ENCODE results near the gene PADI2.

PADI2 gene

DNA sequence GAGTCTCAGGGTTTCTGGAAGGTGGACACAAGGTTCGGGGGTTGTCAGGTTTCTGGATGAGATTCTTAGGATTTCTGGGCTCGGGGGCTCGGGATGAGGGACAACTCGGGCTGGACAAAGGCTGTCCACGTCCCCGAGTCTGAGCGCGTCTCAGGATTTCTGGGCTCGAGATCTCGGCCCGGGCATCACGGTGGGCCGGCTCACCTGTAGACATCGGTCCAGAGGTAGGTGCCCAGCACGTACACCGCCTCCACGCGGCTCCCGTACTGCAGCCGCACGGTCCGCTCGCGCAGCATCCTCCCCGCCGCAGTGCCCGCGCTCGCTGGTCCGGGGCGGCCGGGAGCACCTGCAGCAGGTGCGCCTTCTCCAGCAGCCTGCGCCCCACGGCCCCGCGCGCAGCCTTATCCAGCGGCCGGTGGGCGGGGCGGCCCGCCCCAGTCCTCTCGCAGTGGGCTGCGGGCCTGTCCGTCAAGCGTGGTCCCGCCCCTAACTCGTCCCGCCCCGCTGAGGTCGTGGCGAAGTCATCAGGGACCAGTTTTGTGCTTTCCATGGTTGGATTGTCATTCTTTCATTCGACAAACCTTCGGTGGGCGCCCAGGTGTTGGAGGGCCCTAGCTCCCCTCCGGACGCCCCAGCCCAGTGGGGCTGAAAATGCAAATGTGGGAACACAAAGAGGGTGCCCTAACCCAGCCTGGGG, at the start of gene PADI2:
Gene PADI2, minus strand, starts transcription at position 376 of the 697 bp plus-strand sequence. Its CDS starts 80 bp downstream, at position 296.
- no peaks in the 10 kb centered on the region for H3K36me3 Mint-ChIP-seq
- no peak within 1 kb of the TSS for H3K27ac Mint-ChIP-seq
- H3K4me1 Mint-ChIP-seq: peaks cover 4% of the 10 kb centered on the region
- peaks cover 26% of the 10 kb centered on the region for H3K27me3 Mint-ChIP-seq
- H3K9me3 Mint-ChIP-seq: no peaks in the 10 kb centered on the region
- H3K4me3 Mint-ChIP-seq: no peak within 1 kb of the TSS

DNA sequence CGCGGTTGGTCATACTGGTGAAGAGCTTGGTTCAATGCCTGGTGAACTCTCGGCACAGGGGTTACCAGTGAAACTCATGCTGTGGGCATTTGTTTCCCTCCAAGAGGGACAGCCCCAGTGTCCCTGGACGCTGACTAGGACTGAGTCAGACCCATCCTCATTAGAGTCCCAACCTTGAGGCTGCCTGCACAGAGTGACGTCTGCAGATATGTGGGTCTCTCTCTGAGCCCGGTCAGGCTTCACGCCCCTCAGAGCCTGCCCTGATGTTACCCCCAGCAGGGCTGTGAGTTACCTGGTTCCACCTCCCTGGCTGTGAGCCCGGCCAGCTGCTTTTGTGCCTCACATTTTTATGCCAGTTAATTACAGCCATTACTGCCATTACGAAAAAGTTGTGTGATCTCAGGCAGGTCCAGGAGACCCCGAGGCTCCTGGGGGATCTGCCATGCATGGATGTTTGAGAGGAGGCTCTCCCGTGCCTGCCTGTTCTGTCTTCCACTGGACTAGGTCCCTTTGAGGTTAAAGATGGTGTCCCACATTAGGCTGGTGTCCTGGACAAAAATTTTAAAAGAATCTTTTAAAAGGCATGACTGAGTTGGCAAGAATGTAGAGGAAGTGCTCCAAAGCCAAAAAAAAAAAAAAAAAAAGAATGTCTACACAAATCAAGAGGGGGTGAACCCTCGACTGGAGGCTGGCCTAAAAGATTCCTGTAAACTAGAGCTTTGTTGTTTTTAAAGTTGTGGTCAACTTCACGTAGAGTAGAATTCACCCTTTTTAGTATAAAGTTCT, 49.0 kb upstream of the PADI2 start:
- H3K27ac Mint-ChIP-seq: no peak overlapping the region
- H3K9me3 Mint-ChIP-seq: no peaks in the 10 kb centered on the region
- no peaks in the 10 kb centered on the region for H3K36me3 Mint-ChIP-seq
- H3K27me3 Mint-ChIP-seq: peaks cover 1% of the 10 kb centered on the region
- H3K4me1 Mint-ChIP-seq: no peaks in the 10 kb centered on the region
- no peak overlapping the region for H3K4me3 Mint-ChIP-seq

DNA sequence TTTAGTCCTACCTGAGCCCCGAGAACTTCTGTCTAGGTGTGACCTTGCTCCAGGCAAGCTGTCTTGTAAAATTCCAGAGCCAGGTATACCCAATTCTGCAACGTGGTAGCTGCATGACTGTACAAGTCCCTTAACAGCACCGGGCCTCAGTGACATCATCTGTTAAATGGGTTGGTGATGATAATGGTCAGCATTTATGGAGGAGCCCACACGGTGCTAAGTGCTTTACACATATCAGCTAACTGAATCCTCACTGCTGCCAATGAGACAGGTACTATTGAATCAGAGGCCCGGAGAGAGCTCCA, 48.5 kb upstream of the PADI2 start:
- Mint-ChIP-seq H3K27me3 (peaks cover 1% of the 10 kb centered on the region), H3K9me3 (no peaks in the 10 kb centered on the region), H3K36me3 (no peaks in the 10 kb centered on the region), H3K27ac (no peak overlapping the region), H3K4me1 (no peaks in the 10 kb centered on the region), H3K4me3 (no peak overlapping the region)

DNA sequence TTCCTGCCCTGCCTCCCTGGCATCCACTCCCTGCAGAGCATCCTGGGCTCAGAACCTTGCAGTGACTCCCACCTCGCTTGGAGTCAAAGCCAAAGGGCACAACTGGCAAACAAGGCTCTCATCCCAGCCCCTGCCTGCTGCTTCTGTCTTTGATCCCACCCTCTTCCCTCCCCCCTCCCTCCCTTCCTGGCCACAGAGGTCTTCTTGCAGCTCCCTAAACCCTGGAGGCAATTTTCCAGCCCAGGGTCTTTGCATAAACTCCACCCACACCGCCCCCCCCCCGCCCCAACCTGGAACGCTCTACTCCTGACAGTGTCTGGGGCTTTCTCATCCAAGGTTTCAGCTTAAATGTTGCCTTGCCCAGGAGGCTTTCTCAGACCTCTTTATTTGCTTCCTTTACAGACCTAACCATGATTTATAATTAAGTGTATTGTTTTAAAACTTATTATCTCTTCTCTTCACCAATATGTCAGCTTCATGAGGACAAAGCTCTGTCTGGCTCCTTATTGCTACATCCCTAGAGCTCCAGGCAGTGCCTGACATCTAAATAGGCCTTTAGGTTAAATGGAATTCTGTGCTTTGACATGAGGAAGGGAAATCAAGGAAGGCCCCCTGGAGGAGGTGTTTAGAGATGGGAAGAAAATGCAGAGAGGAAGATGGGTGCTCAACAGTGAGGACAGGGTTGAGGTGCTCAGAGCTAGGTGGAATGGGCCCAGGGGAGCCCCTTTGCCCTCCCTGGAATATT, 48.0 kb upstream of the PADI2 start:
- Mint-ChIP-seq H3K4me1 (no peaks in the 10 kb centered on the region), H3K9me3 (no peaks in the 10 kb centered on the region), H3K4me3 (no peak overlapping the region), H3K27ac (no peak overlapping the region), H3K36me3 (no peaks in the 10 kb centered on the region), H3K27me3 (peaks cover 1% of the 10 kb centered on the region)

DNA sequence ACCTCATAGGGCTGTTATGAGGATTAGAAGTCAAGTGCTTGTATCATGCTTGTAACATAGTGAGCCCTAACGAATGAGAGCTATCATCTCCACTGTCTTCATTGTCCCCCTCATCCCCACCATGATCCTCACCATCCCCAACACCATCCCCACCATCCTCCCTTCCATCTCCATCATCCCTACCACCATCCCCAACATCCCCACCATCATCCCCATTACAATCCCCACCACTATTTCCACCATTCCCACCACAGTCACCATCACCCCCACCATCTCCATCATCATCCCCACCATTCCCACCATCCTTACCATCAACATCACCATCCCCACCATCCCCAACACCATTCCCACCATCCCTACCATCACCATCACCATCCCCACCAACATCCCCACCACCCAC, 46.6 kb upstream of the PADI2 start:
- Mint-ChIP-seq H3K4me3 (no peak overlapping the region), H3K27me3 (peaks cover 1% of the 10 kb centered on the region), H3K27ac (no peak overlapping the region), H3K9me3 (no peaks in the 10 kb centered on the region), H3K4me1 (no peaks in the 10 kb centered on the region), H3K36me3 (no peaks in the 10 kb centered on the region)

DNA sequence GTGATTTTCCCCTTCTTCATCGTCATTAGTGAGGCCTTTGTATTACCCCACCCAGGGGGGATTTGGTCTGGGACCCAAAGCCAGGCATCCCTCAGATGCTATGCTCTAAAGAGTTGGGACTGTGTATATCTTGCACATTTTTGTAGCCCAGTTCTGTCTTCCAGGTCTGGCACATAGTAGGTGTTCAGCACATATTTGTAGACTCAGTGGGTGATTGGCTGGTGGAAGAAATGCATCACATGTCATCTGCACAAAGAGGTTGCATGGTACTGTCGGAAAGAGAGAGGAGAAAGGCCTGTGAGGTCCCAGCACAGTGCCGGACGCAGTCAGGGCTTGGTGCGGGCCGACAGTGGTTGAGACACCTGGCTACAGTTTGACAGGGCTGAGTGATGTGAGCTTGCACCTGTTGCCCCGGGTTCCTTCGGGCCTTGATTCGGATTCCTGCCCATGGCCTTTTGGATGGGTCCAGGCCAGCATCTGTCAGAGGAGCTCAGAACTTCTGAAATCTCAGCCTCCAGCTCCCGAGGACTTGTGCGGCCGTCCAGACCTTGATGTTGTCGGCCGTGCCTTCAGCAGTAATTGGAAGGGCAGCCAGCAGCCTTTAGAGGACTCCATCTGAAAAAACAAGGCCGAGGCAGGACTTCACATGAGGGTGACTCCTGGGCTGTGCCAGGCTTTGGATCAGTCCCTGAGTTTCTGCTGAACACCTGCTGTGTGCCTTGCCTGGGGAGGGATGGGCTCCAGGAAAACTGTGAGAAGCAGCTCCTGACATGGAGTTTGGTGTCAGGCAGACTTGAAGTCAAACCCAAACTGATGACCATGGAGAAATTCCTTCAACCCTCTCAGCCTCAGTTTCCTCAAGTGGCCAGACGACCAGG, 44.8 kb upstream of the PADI2 start:
- Mint-ChIP-seq H3K4me3 (no peak overlapping the region), H3K9me3 (no peaks in the 10 kb centered on the region), H3K36me3 (no peaks in the 10 kb centered on the region), H3K27me3 (peaks cover 1% of the 10 kb centered on the region), H3K4me1 (no peaks in the 10 kb centered on the region), H3K27ac (no peak overlapping the region)

DNA sequence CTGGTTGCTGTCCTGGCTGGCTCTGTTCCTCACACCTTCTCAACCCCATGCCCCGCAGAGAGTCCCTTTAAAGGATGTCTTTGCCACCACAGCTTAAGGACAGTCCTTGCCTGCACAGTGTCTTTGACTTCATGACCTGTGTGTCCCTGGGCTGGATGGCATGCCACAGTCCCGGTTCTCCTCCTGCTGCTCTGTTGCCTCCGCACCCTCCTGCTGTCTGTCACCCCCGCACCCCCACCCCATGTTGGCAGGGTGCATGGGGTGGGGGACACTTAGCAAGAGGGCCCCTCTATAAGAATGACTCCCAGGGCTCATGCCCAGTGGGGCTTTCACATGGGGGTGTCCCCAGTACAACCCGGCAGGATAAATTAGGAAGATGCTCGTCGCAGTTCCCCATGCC, 44.1 kb upstream of the PADI2 start:
- Mint-ChIP-seq H3K27me3 (peaks cover 1% of the 10 kb centered on the region), H3K9me3 (no peaks in the 10 kb centered on the region), H3K4me1 (no peaks in the 10 kb centered on the region), H3K27ac (no peak overlapping the region), H3K36me3 (no peaks in the 10 kb centered on the region), H3K4me3 (no peak overlapping the region)

DNA sequence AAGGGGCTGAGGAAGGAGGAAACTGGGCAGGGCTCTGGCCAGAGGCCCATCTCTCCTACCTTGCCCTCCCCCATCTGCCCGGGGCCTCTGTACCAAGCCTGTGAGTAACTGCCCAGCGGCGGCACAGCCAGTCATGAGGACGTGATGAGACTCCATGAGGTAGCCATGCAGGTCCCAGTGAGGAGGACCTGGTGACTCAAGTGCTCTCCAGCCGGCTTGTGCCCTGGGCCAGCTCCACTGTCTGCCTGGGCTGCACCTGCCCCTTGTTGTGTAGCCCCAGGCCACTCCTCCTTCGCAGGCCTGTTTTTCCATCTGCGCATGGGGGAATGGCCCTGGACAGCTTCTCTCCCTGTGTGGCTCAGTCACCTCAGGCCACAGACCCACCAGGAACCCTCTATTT, 43.7 kb upstream of the PADI2 start:
- Mint-ChIP-seq H3K36me3 (no peaks in the 10 kb centered on the region), H3K4me3 (no peak overlapping the region), H3K9me3 (no peaks in the 10 kb centered on the region), H3K4me1 (no peaks in the 10 kb centered on the region), H3K27ac (no peak overlapping the region), H3K27me3 (peaks cover 1% of the 10 kb centered on the region)

DNA sequence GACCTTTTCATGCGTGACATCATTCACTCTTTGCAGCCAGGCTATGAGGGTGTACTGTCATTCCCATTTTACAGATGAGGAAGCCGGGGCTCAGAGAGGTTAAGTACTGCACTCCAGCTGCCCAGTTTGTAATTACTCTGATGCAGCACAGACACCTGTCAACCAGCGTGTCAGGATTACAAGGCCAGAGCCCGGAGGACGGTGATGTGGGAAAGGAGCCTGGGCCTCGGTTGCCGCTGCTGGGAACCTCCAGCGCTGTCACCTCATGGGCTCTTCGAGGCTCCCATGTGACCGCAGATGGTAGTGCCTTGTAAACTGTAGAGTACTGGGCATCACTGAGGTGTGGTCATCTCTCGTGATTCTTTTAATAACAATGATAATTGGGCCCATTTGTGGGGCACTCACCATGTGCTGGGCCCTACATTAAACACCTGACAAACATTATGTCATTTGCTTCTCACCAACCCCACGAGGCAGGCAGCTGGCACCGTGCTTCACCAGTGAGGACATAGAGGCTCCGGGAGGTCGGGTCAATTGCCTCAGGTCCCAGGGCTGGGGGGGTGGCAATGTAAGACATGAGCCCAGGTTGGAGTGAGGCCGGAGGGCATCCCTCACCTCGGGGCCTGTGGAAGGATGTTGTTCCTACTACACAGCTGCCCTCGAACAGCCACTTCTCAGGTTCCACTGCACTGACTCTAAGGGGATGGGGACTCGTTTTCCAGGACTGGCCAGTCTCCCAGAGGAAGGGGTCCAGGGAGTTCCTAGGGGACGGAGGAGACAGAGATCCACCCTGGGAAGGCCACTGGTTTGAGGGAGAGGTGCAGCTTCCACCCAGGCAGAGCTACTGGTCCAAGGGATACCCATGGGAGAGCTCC, 42.9 kb upstream of the PADI2 start:
- Mint-ChIP-seq H3K27ac (no peak overlapping the region), H3K4me1 (no peaks in the 10 kb centered on the region), H3K36me3 (no peaks in the 10 kb centered on the region), H3K4me3 (no peak overlapping the region), H3K9me3 (no peaks in the 10 kb centered on the region), H3K27me3 (peaks cover 1% of the 10 kb centered on the region)

DNA sequence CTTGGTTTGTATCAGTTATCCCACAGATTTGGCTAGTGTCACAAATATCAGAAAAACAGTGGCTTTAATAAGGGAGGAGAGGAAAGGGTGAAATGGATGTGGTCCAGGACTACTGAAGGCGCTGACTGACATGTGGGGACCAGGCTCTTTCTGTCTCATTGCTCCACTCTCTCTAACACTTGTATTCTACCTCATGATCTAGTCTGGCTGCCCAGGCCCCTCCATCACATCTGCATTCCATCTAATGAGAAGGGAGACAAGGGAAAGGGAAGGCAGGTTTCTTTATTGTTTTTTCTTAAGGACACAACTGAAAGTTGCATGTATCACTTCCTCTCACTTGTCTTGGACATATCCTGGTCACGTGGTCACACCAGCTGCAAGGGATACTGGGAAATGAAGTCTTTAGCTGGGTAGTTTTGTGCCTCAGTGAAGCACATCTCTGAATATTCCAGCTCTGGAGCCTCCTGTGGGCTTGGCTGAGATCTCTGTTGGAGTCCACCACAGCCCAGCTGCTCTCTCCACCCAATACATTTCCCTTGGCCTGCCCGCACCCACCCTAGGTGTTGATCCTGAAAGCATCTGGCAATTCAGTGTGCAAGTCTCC, 42.0 kb upstream of the PADI2 start:
- Mint-ChIP-seq H3K4me3 (no peak overlapping the region), H3K27ac (no peak overlapping the region), H3K36me3 (peaks cover 4% of the 10 kb centered on the region), H3K27me3 (peaks cover 1% of the 10 kb centered on the region), H3K4me1 (no peaks in the 10 kb centered on the region), H3K9me3 (peaks cover 5% of the 10 kb centered on the region)

DNA sequence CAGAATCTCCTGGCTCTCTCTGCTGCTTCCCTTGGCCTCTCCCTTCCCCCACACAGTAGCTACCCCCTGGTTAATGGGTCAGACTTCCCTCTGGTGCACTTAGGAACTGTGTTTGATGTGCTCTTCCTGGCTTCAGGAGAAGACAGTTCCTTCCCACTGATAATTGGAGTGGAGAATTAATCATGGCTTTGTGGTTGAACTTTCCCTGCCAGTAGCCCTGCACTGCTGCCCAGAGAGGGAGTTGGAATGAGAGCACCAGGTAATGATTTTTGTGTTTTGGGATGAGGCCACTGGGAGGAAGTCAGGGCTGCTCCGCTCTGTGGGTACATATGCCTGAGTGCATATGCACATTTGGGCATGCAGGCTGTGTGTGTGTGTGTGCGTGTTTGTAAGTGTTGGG, 39.7 kb upstream of the PADI2 start:
- Mint-ChIP-seq H3K27me3 (no peaks in the 10 kb centered on the region), H3K27ac (no peak overlapping the region), H3K9me3 (peaks cover 18% of the 10 kb centered on the region), H3K36me3 (peaks cover 9% of the 10 kb centered on the region), H3K4me1 (no peaks in the 10 kb centered on the region), H3K4me3 (no peak overlapping the region)

DNA sequence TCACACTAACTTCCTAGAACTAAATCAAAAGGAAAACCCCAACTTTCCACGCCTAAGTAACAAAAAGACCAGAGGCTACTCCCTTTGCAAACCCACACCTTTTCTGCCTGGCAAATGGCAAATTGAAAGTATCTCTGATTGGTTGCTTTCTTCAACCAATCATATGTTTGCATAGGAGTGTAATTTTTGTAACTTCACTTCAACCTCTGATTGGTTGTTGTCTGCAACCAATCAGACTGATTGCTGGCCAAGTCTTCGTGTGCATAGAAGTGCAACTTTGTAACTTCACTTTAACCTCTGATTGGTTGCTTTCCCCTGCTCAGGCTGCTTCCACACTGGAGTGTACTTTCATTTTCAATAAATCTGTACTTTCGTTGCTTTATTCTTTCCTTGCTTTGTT, 36.9 kb upstream of the PADI2 start:
- H3K36me3 Mint-ChIP-seq: peaks cover 12% of the 10 kb centered on the region
- peaks cover 18% of the 10 kb centered on the region for H3K9me3 Mint-ChIP-seq
- H3K27me3 Mint-ChIP-seq: no peaks in the 10 kb centered on the region
- H3K4me3 Mint-ChIP-seq: no peak overlapping the region
- no peak overlapping the region for H3K27ac Mint-ChIP-seq
- no peaks in the 10 kb centered on the region for H3K4me1 Mint-ChIP-seq

DNA sequence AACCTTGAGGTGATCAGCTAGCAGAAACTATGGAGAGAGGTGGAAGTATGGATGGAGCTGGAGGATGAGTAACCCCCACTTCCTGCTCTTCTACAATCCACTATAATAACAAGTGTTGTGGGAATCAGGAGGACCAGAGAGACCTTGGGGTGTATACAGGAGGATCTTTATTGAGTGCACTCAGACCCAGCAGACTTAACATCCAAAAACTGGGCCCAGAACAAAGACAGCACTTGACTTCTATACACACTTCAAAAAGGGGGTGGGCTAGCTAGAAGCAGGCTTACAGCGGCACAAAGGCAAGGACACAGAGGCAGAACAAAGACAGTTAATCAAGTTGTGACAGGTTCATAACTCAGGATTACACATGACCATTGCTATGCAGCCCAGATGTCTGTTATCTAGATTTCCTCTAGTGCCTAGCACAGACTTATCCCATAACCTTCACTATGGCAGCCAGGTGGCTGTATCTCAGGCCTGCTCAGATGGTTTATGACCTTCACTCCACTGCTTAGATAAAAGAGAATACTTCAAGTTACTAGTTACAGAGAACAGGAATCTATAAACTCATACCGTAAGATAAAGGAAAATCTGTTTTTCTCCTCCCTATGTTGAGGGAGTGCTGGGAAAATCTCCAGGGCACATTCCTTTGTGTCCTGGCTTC, 36.1 kb upstream of the PADI2 start:
- H3K27me3 Mint-ChIP-seq: peaks cover 3% of the 10 kb centered on the region
- no peaks in the 10 kb centered on the region for H3K4me1 Mint-ChIP-seq
- peaks cover 18% of the 10 kb centered on the region for H3K9me3 Mint-ChIP-seq
- no peak overlapping the region for H3K27ac Mint-ChIP-seq
- H3K36me3 Mint-ChIP-seq: peaks cover 12% of the 10 kb centered on the region
- H3K4me3 Mint-ChIP-seq: no peak overlapping the region

DNA sequence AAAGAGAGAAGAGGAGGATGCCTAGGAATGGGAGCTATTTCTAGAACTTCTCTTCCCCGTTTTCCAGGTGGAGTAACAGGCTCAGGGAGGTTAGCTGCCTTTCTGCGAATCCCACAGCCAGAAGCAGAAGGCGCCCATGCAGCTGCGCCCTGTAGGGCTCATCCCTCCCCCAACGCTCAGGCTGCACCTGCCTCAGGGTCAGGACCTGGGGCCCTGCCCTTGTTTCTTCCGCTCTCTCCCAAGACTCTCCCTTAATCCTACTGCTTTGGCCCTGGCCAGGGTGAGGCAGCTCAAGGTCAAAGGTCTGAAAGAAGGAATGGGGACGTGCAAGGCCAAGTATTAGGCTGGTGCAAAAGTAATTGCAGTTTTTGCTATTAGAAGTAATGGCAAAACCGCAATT, 30.5 kb upstream of the PADI2 start:
- Mint-ChIP-seq H3K4me3 (no peak overlapping the region), H3K4me1 (no peaks in the 10 kb centered on the region), H3K9me3 (peaks cover 7% of the 10 kb centered on the region), H3K36me3 (peaks cover 8% of the 10 kb centered on the region), H3K27me3 (peaks cover 9% of the 10 kb centered on the region), H3K27ac (no peak overlapping the region)

Measured in activated naive CD4-positive, alpha-beta T cell treated with anti-CD3 and anti-CD28 coated beads, Interleukin-2, amount 50 U/mL, for 24 hours (primary cell).